Skeletal muscle tissue (tissue), 4 donors: ENCODE measurements around the gene FAM177A1. TPM values are rescaled to one million over a fixed set of nuclear protein-coding genes. Genes with fewer than 3 reads are reported as not detected.
"Not testable (repeated sequence)": the region's sequence is repeated elsewhere in the genome, so short reads cannot be mapped to it uniquely, and the experiment has no call there.

Experiments
- H3K27ac ChIP-seq: one replicate; pipeline ENCODE4 v1.7.0; 2013; ENCODE audit warnings: mild to moderate bottlenecking, low read depth, low read length, inconsistent platforms
- H3K27me3 ChIP-seq, 3 donors: one replicate each; pipeline ENCODE4 v1.7.0; 2013; ENCODE audit warnings: low read length in 3 of 3; ENCODE audit not compliant: control insufficient read depth in 3 of 3, insufficient read depth in 3 of 3
- H3K36me3 ChIP-seq, 3 donors: one replicate each; pipeline ENCODE4 v1.7.0; 2013; ENCODE audit warnings: low read length in 3 of 3; ENCODE audit not compliant: control insufficient read depth in 3 of 3, insufficient read depth in 3 of 3
- H3K4me1 ChIP-seq, 3 donors: one replicate each; pipeline ENCODE4 v1.7.0; 2013; ENCODE audit warnings: low read length in 3 of 3, mild to moderate bottlenecking in 3 of 3; ENCODE audit not compliant: control insufficient read depth in 3 of 3, insufficient read depth in 3 of 3
- H3K4me3 ChIP-seq, 3 donors: one replicate each; pipeline ENCODE4 v1.7.0; 2013; ENCODE audit warnings: low read length in 3 of 3
- H3K9ac ChIP-seq, 3 donors: one replicate each; pipeline ENCODE4 v1.7.0; 2013; ENCODE audit warnings: low read length in 3 of 3, mild to moderate bottlenecking in 3 of 3, moderate library complexity in 2 of 3, low read depth in 1 of 3
- H3K9me3 ChIP-seq, 3 donors: one replicate each; pipeline ENCODE4 v1.7.0; 2013; ENCODE audit warnings: low read length in 3 of 3; ENCODE audit not compliant: control insufficient read depth in 3 of 3
- total RNA-seq: library from RNA; depleted of rRNA; stranded (reverse); fragments of >200 nt; gene quantifications from one replicate; pipeline ENCODE4 v1.2.3, GENCODE V29; 2014
- donor health status: Osteomylitis.

Gene FAM177A1
- total RNA-seq, 1 donor from 2014 or later: 13.6 TPM

- H3K4me3 ChIP-seq, H3K27ac ChIP-seq, H3K27me3 ChIP-seq, H3K4me1 ChIP-seq, H3K36me3 ChIP-seq, H3K9me3 ChIP-seq, H3K9ac ChIP-seq: not testable (repeated sequence)
Measured at GRCh38 chr14:35034944-35035554, 11.0 kb upstream of the FAM177A1 start.

- H3K9me3 ChIP-seq, H3K27ac ChIP-seq, H3K9ac ChIP-seq, H3K36me3 ChIP-seq, H3K27me3 ChIP-seq, H3K4me1 ChIP-seq, H3K4me3 ChIP-seq: not testable (repeated sequence)
Measured at GRCh38 chr14:35038312-35038711, 7.8 kb upstream of the FAM177A1 start.

- Histone ChIP-seq H3K4me1 (peaks cover 5 to 17% (median 9%) of the 10 kb centered on the region in 3 donors), H3K27ac (no peak overlapping the region), H3K36me3 (no peaks in the 10 kb centered on the region), H3K9me3 (no peaks in the 10 kb centered on the region), H3K9ac (no peak overlapping the region), H3K27me3 (no peaks in the 10 kb centered on the region), H3K4me3 (no peak overlapping the region)
Measured at GRCh38 chr14:35042632-35043031, 3.4 kb upstream of the FAM177A1 start.

- Histone ChIP-seq H3K4me1 (peaks cover 5 to 17% (median 11%) of the 10 kb centered on the region in 3 donors), H3K9me3 (no peaks in the 10 kb centered on the region), H3K36me3 (no peaks in the 10 kb centered on the region), H3K27ac (no peak overlapping the region), H3K4me3 (no peak overlapping the region), H3K27me3 (no peaks in the 10 kb centered on the region), H3K9ac (no peak overlapping the region)
Measured at GRCh38 chr14:35043046-35043445, 3.0 kb upstream of the FAM177A1 start.

GRCh38 chr14:35044939-35045797 lies 904 bp upstream of the FAM177A1 start:
- no peaks in the 10 kb centered on the region for H3K36me3 ChIP-seq
- H3K27ac ChIP-seq: peak overlapping the region; percentile 98
- H3K9me3 ChIP-seq: no peaks in the 10 kb centered on the region
- H3K4me3 ChIP-seq: peak overlapping the region; percentile 93 to 95 (median 94)
- no peaks in the 10 kb centered on the region for H3K27me3 ChIP-seq
- H3K9ac ChIP-seq: peak overlapping the region; percentile 88 to 94 (median 91)
- peaks cover 8 to 17% (median 11%) of the 10 kb centered on the region in 3 donors for H3K4me1 ChIP-seq

- Histone ChIP-seq H3K9me3 (no peaks in the 10 kb centered on the region), H3K4me3 (peak overlapping the region; percentile 93 to 95 (median 94)), H3K36me3 (no peaks in the 10 kb centered on the region), H3K27ac (peak overlapping the region; percentile 98), H3K27me3 (no peaks in the 10 kb centered on the region), H3K4me1 (peaks cover 12 to 17% (median 14%) of the 10 kb centered on the region in 3 donors), H3K9ac (peak overlapping the region; percentile 88 to 94 (median 91))
Measured at GRCh38 chr14:35045798-35046047, 349 bp upstream of the FAM177A1 start.

GRCh38 chr14:35046751-35047536 lies 872 bp downstream of the FAM177A1 start:
- Histone ChIP-seq H3K27me3 (no peaks in the 10 kb centered on the region), H3K9me3 (no peaks in the 10 kb centered on the region), H3K4me1 (peaks cover 14 to 17% (median 15%) of the 10 kb centered on the region in 3 donors), H3K4me3 (peak overlapping the region; percentile 91 to 95 (median 94)), H3K36me3 (no peaks in the 10 kb centered on the region), H3K9ac (peak overlapping the region; percentile 93 to 100 (median 96)), H3K27ac (peak overlapping the region; percentile 98)

- Histone ChIP-seq H3K27ac (no peak overlapping the region), H3K4me1 (peaks cover 14 to 17% (median 15%) of the 10 kb centered on the region in 3 donors), H3K9me3 (no peaks in the 10 kb centered on the region), H3K4me3 (no peak overlapping the region), H3K36me3 (no peaks in the 10 kb centered on the region), H3K9ac (no peak overlapping the region), H3K27me3 (no peaks in the 10 kb centered on the region)
Measured at GRCh38 chr14:35047976-35048513, 2.0 kb downstream of the FAM177A1 start.

- Histone ChIP-seq H3K9ac (no peak overlapping the region), H3K9me3 (no peaks in the 10 kb centered on the region), H3K4me3 (no peak overlapping the region), H3K36me3 (peaks cover 2 to 5% (median 5%) of the 10 kb centered on the region in 3 donors), H3K4me1 (peaks cover 9 to 14% (median 13%) of the 10 kb centered on the region in 3 donors), H3K27ac (peak overlapping the region; percentile 75), H3K27me3 (no peaks in the 10 kb centered on the region)
Measured at GRCh38 chr14:35050652-35051051, 4.6 kb downstream of the FAM177A1 start.
